Measurements from ENCODE around the gene PGP. TPM values are rescaled to one million over a fixed set of nuclear protein-coding genes. Genes with fewer than 3 reads are reported as not detected.
"Not testable (repeated sequence)": the region's sequence is repeated elsewhere in the genome, so short reads cannot be mapped to it uniquely, and the experiment has no call there.

The PGP gene
- total RNA-seq, 2 donors from 2014 or later, result 9.1 to 19.5 TPM

DNA sequence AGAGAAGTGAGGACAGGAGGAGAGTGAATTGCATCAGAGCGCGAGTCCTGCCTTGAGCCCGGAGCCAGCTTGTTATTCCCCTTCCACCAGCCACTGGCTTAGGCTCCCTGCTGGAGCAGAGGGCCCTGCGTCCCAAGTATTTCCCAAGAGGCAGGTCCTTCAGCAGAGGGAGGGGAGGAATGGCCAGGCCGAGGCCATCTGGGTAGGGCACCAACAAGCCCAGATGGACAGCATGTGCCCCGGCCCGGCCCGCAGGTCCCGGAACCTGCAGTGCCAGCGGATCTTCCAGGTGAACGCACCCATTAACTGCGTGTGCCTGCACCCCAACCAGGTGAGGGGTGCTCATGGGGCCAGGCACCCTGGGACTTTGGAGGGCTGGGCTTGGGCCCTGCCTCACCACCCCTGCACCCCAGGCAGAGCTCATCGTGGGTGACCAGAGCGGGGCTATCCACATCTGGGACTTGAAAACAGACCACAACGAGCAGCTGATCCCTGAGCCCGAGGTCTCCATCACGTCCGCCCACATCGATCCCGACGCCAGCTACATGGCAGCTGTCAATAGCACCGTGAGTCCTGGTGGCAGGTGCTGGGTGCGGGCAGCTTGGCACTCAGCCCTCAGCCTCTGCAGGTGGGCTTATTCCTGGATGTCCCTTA, 7.7 kb downstream of the PGP start:
- Histone ChIP-seq H3K36me3 (peaks cover 18% of the 10 kb centered on the region), H3K9me3 (no peaks in the 10 kb centered on the region), H3K4me1 (ENCODE audit: control insufficient read depth in 1 of 2, low read depth in 2 of 2) (peaks cover 7 to 22% of the 10 kb centered on the region in 2 donors), H3K27ac (no peak overlapping the region), H3K27me3 (replicated peaks; ENCODE audit: insufficient read depth) (no peaks in the 10 kb centered on the region), H3K4me3 (no peak overlapping the region)
- no peak for TF ChIP-seq CTCF (IDR thresholded peaks at IDR 0.05)
- ATAC-seq (ENCODE audit: insufficient number of reproducible peaks, low FRiP score, low read depth), result no peak
- DNase-seq (ENCODE audit: low spot score), result no peak

GRCh38 chr16:2206420-2206779, 8.2 kb downstream of the PGP start:
- TF ChIP-seq CTCF (IDR thresholded peaks at IDR 0.05), result no peak
- no peak for ATAC-seq (ENCODE audit: insufficient number of reproducible peaks, low FRiP score, low read depth)
- DNase-seq (ENCODE audit: low spot score), result no peak
- Histone ChIP-seq H3K27me3 (replicated peaks; ENCODE audit: insufficient read depth) (no peaks in the 10 kb centered on the region), H3K27ac (no peak overlapping the region), H3K4me1 (ENCODE audit: control insufficient read depth in 1 of 2, low read depth in 2 of 2) (peaks cover 7 to 20% of the 10 kb centered on the region in 2 donors), H3K9me3 (no peaks in the 10 kb centered on the region), H3K4me3 (peak overlapping the region; percentile 87), H3K36me3 (peaks cover 18% of the 10 kb centered on the region)

- DNase-seq (ENCODE audit: low spot score) (no peak), ATAC-seq (ENCODE audit: insufficient number of reproducible peaks, low FRiP score, low read depth) (no peak)
- H3K27me3 ChIP-seq (replicated peaks; ENCODE audit: insufficient read depth), result no peaks in the 10 kb centered on the region
These were observed 8.7 kb downstream of the PGP start for GRCh38 chr16:2205967-2206313.

GRCh38 chr16:2205104-2205966, 9.3 kb downstream of the PGP start, which contains the start of gene MLST8:
Gene MLST8, plus strand, starts transcription at chr16:2205454. Its CDS starts 632 bp downstream, at chr16:2206086.
- peaks cover 18% of the 10 kb centered on the region for H3K36me3 ChIP-seq
- ATAC-seq (ENCODE audit: insufficient number of reproducible peaks, low FRiP score, low read depth), result peak; percentile 78
- TF ChIP-seq CTCF (IDR thresholded peaks at IDR 0.05), result peak; percentile 24
- peak; percentile 21 for DNase-seq (ENCODE audit: low spot score)
- peaks cover 7 to 20% of the 10 kb centered on the region in 2 donors for H3K4me1 ChIP-seq (ENCODE audit: control insufficient read depth in 1 of 2, low read depth in 2 of 2)
- H3K27me3 ChIP-seq (replicated peaks; ENCODE audit: insufficient read depth), result no peaks in the 10 kb centered on the region
- H3K27ac ChIP-seq, result peak within 1 kb of the TSS; percentile 94 to 97
- no peaks in the 10 kb centered on the region for H3K9me3 ChIP-seq
- peak within 1 kb of the TSS; percentile 87 for H3K4me3 ChIP-seq

More at GRCh38 chr16:2205967-2206313, 8.7 kb downstream of the PGP start:
- Histone ChIP-seq H3K9me3 (no peaks in the 10 kb centered on the region), H3K36me3 (peaks cover 18% of the 10 kb centered on the region), H3K27ac (peak overlapping the region; percentile 94 to 97), H3K4me3 (peak overlapping the region; percentile 87), H3K4me1 (ENCODE audit: control insufficient read depth in 1 of 2, low read depth in 2 of 2) (peaks cover 7 to 20% of the 10 kb centered on the region in 2 donors)
- TF ChIP-seq CTCF (IDR thresholded peaks at IDR 0.05), result no peak

- ATAC-seq (ENCODE audit: insufficient number of reproducible peaks, low FRiP score, low read depth) (no peak), DNase-seq (ENCODE audit: low spot score) (no peak)
- Histone ChIP-seq H3K4me1 (ENCODE audit: control insufficient read depth in 1 of 2, low read depth in 2 of 2) (peaks cover 7 to 20% of the 10 kb centered on the region in 2 donors), H3K27me3 (replicated peaks; ENCODE audit: insufficient read depth) (no peaks in the 10 kb centered on the region), H3K27ac (peak overlapping the region; percentile 94 to 97), H3K4me3 (peak overlapping the region; percentile 87), H3K36me3 (peaks cover 18% of the 10 kb centered on the region), H3K9me3 (no peaks in the 10 kb centered on the region)
- no peak for TF ChIP-seq CTCF (IDR thresholded peaks at IDR 0.05)
These were observed 10.1 kb downstream of the PGP start for GRCh38 chr16:2204416-2205103.

GRCh38 chr16:2203119-2203688, 11.4 kb downstream of the PGP start:
- not testable (repeated sequence) for H3K27me3 ChIP-seq (replicated peaks; ENCODE audit: insufficient read depth); H3K27ac ChIP-seq; ATAC-seq (ENCODE audit: insufficient number of reproducible peaks, low FRiP score, low read depth); H3K36me3 ChIP-seq; DNase-seq (ENCODE audit: low spot score); H3K4me3 ChIP-seq; H3K9me3 ChIP-seq
- peaks cover 7 to 20% of the 10 kb centered on the region in 2 donors for H3K4me1 ChIP-seq (ENCODE audit: control insufficient read depth in 1 of 2, low read depth in 2 of 2)
